Measurements from ENCODE around the gene TLR4. TPM values are rescaled to one million over a fixed set of nuclear protein-coding genes. Genes with fewer than 3 reads are reported as not detected.

The TLR4 gene
- total and polyA plus RNA-seq, 10 of the 15 experiments (the other 5 are each of a cell fraction or from before 2014, with no cell fraction given) = 0.03 to 0.50 (median 0.16) TPM

DNA sequence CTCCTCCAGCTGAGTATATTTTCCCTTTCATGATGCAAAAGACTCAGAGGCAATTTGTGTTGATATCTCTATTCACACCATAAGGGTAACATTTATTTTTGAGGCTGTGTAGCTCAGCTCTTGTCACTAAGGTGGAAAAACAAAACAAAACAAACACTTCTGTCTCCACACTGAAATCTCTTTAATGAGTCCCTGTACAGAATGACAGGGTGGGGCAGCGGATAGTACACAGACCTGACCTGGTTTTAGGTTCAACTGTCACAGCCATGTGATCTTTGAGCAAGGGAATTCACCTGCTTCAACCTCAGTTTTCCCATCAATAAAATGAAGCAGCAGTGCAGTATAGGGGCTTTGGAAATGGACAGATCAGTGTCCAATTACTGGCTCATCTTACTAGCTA is 29.3 kb downstream of the TLR4 start (continued):
- TF ChIP-seq, protein P1, sequence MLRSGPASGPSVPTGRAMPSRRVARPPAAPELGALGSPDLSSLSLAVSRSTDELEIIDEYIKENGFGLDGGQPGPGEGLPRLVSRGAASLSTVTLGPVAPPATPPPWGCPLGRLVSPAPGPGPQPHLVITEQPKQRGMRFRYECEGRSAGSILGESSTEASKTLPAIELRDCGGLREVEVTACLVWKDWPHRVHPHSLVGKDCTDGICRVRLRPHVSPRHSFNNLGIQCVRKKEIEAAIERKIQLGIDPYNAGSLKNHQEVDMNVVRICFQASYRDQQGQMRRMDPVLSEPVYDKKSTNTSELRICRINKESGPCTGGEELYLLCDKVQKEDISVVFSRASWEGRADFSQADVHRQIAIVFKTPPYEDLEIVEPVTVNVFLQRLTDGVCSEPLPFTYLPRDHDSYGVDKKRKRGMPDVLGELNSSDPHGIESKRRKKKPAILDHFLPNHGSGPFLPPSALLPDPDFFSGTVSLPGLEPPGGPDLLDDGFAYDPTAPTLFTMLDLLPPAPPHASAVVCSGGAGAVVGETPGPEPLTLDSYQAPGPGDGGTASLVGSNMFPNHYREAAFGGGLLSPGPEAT (IDR thresholded peaks at IDR 0.05; ENCODE audit: low read depth) = no peak
- no peak for TF ChIP-seq RELA (IDR thresholded peaks at IDR 0.05; ENCODE audit: borderline replicate concordance, partially characterized antibody)
- no peak for TF ChIP-seq RFX5 (IDR thresholded peaks at IDR 0.05; ENCODE audit: low read depth, low read length)

DNA sequence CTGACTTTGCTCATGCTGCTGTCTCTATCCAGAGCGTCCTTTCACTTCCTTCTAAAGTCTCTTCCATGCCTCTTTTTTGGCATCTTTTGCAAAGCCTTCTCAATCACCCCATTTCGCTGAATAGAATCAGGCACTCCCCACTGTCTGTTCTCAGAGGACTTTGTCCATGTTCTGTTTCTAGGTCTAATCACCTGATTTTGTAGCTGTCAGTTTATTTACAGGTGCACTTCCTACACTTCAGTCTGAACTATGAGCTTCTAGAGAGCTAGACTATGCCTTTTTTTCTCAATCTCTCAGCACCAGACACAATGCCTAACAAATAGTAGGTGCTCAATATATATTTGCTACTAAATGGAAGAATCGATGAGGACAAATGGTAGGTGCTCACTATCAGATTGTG is 29.9 kb downstream of the TLR4 start:
- Histone ChIP-seq H4K20me1 (ENCODE audit: control insufficient read depth, insufficient read depth) (no peaks in the 10 kb centered on the region), H3K79me2 (ENCODE audit: control insufficient read depth, insufficient read depth, low read length) (no peaks in the 10 kb centered on the region), H3K4me1 (ENCODE audit: control insufficient read depth, insufficient read depth, low read length) (no peaks in the 10 kb centered on the region), H3K36me3 (ENCODE audit: control insufficient read depth in 2 of 2, insufficient read depth in 2 of 2, low read length in 1 of 2) (no peaks in the 10 kb centered on the region), H3K9ac (ENCODE audit: control insufficient read depth, insufficient read depth, low read length) (no peak overlapping the region), H3K9me3 (replicated peaks; ENCODE audit: control insufficient read depth, insufficient read depth, low read length) (no peaks in the 10 kb centered on the region), H2AFZ (ENCODE audit: control insufficient read depth, low read depth, low read length) (no peak overlapping the region), H3K27me3 (replicated peaks in 1 of 2; ENCODE audit: control insufficient read depth in 2 of 2, insufficient read depth in 2 of 2, low read length in 1 of 2) (no peaks in the 10 kb centered on the region), H3K4me2 (ENCODE audit: control insufficient read depth, insufficient read depth) (no peak overlapping the region), H3K27ac (ENCODE audit: control insufficient read depth, insufficient read depth) (no peak overlapping the region), H3K4me3 (no peak overlapping the region)
- in situ Hi-C loops (cut with MboI) (no loop called here), intact Hi-C loops (cut with micrococcal nuclease; ENCODE audit: unreplicated experiment) (no loop called here)
- peak; percentile 72 for ATAC-seq
- ChIA-PET CTCF (interaction anchor here (0.8 kb wide), 2 partner anchors 13 to 90 kb away, joined by 3 to 4 read pairs; no protein-coding TSS in a partner anchor), SMC1A (ENCODE audit: uncharacterized antibody, unreplicated experiment) (interaction anchor here (0.9 to 1.8 kb wide), 5 partner anchors 8 to 45 kb away, joined by 3 to 7 read pairs (median 4); no protein-coding TSS in a partner anchor), RAD21 (ENCODE audit: unreplicated experiment) (interaction anchor here (1.2 to 1.7 kb wide), 2 partner anchors 16 to 51 kb away, joined by 3 to 5 read pairs; no protein-coding TSS in a partner anchor), POLR2A (interaction anchor here (1.4 kb wide), 1 partner anchor 8 kb away, joined by 3 read pairs; no protein-coding TSS in a partner anchor)
- no peak for FAIRE-seq
- DNase-seq (ENCODE audit: low read depth, low spot score) = no peak
- TF ChIP-seq ESRRA (IDR thresholded peaks at IDR 0.05; ENCODE audit: low read length) (no peak), KDM1A (IDR thresholded peaks at IDR 0.05; ENCODE audit: borderline replicate concordance) (no peak), YY1 (IDR thresholded peaks at IDR 0.05; ENCODE audit: low read depth, low read length) (no peak), NR2C1 (IDR thresholded peaks at IDR 0.05) (no peak)
- TF ChIP-seq, protein P2, sequence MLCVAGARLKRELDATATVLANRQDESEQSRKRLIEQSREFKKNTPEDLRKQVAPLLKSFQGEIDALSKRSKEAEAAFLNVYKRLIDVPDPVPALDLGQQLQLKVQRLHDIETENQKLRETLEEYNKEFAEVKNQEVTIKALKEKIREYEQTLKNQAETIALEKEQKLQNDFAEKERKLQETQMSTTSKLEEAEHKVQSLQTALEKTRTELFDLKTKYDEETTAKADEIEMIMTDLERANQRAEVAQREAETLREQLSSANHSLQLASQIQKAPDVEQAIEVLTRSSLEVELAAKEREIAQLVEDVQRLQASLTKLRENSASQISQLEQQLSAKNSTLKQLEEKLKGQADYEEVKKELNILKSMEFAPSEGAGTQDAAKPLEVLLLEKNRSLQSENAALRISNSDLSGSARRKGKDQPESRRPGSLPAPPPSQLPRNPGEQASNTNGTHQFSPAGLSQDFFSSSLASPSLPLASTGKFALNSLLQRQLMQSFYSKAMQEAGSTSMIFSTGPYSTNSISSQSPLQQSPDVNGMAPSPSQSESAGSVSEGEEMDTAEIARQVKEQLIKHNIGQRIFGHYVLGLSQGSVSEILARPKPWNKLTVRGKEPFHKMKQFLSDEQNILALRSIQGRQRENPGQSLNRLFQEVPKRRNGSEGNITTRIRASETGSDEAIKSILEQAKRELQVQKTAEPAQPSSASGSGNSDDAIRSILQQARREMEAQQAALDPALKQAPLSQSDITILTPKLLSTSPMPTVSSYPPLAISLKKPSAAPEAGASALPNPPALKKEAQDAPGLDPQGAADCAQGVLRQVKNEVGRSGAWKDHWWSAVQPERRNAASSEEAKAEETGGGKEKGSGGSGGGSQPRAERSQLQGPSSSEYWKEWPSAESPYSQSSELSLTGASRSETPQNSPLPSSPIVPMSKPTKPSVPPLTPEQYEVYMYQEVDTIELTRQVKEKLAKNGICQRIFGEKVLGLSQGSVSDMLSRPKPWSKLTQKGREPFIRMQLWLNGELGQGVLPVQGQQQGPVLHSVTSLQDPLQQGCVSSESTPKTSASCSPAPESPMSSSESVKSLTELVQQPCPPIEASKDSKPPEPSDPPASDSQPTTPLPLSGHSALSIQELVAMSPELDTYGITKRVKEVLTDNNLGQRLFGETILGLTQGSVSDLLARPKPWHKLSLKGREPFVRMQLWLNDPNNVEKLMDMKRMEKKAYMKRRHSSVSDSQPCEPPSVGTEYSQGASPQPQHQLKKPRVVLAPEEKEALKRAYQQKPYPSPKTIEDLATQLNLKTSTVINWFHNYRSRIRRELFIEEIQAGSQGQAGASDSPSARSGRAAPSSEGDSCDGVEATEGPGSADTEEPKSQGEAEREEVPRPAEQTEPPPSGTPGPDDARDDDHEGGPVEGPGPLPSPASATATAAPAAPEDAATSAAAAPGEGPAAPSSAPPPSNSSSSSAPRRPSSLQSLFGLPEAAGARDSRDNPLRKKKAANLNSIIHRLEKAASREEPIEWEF (IDR thresholded peaks at IDR 0.05; ENCODE audit: insufficient replicate concordance, low read depth, low read length) = no peak
- TF ChIP-seq, protein P3, sequence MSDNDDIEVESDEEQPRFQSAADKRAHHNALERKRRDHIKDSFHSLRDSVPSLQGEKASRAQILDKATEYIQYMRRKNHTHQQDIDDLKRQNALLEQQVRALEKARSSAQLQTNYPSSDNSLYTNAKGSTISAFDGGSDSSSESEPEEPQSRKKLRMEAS (IDR thresholded peaks at IDR 0.05; ENCODE audit: low read depth, low read length) = no peak
- TF ChIP-seq, protein P4, sequence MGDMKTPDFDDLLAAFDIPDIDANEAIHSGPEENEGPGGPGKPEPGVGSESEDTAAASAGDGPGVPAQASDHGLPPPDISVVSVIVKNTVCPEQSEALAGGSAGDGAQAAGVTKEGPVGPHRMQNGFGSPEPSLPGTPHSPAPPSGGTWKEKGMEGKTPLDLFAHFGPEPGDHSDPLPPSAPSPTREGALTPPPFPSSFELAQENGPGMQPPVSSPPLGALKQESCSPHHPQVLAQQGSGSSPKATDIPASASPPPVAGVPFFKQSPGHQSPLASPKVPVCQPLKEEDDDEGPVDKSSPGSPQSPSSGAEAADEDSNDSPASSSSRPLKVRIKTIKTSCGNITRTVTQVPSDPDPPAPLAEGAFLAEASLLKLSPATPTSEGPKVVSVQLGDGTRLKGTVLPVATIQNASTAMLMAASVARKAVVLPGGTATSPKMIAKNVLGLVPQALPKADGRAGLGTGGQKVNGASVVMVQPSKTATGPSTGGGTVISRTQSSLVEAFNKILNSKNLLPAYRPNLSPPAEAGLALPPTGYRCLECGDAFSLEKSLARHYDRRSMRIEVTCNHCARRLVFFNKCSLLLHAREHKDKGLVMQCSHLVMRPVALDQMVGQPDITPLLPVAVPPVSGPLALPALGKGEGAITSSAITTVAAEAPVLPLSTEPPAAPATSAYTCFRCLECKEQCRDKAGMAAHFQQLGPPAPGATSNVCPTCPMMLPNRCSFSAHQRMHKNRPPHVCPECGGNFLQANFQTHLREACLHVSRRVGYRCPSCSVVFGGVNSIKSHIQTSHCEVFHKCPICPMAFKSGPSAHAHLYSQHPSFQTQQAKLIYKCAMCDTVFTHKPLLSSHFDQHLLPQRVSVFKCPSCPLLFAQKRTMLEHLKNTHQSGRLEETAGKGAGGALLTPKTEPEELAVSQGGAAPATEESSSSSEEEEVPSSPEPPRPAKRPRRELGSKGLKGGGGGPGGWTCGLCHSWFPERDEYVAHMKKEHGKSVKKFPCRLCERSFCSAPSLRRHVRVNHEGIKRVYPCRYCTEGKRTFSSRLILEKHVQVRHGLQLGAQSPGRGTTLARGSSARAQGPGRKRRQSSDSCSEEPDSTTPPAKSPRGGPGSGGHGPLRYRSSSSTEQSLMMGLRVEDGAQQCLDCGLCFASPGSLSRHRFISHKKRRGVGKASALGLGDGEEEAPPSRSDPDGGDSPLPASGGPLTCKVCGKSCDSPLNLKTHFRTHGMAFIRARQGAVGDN (IDR thresholded peaks at IDR 0.05) = no peak
- 23% methylated on average over 3 of the region's 3 CpGs for WGBS (ENCODE audit: insufficient coverage, insufficient replicate concordance, low lambda C conversion rate, missing lambda C conversion rate)
- no TSS peak for BruUV-seq (replicated peaks)

Measured in GM12878 (cell line).